Retinal pigment epithelial cell (primary cell): Measurements from ENCODE around the gene PCSK4.

Source experiments
- DNase-seq: peaks from one replicate; pipeline ENCODE4 v3.0.0-alpha.2; 2010; ENCODE audit warnings: low read depth
- H3K4me3 ChIP-seq: 2 replicates; pipeline ENCODE4 v1.5.1; 2011; ENCODE audit warnings: mild to moderate bottlenecking, low read length, control low read depth, moderate library complexity
- TF ChIP-seq, protein P1 (sequence below): conservative IDR thresholded peaks from 2 replicates; pipeline ENCODE4 v1.5.1; 2011; ENCODE audit warnings: low read depth, low read length, control low read depth, inconsistent platforms

The PCSK4 gene

GRCh38 chr19:1529430-1529816 lies 39.3 kb upstream of the PCSK4 start:
- TF ChIP-seq, protein P1, sequence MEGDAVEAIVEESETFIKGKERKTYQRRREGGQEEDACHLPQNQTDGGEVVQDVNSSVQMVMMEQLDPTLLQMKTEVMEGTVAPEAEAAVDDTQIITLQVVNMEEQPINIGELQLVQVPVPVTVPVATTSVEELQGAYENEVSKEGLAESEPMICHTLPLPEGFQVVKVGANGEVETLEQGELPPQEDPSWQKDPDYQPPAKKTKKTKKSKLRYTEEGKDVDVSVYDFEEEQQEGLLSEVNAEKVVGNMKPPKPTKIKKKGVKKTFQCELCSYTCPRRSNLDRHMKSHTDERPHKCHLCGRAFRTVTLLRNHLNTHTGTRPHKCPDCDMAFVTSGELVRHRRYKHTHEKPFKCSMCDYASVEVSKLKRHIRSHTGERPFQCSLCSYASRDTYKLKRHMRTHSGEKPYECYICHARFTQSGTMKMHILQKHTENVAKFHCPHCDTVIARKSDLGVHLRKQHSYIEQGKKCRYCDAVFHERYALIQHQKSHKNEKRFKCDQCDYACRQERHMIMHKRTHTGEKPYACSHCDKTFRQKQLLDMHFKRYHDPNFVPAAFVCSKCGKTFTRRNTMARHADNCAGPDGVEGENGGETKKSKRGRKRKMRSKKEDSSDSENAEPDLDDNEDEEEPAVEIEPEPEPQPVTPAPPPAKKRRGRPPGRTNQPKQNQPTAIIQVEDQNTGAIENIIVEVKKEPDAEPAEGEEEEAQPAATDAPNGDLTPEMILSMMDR: no peak
- no peak for DNase-seq
- no peak overlapping the region for H3K4me3 ChIP-seq

- no peak overlapping the region for H3K4me3 ChIP-seq
- no peak for DNase-seq
- TF ChIP-seq, protein P1: no peak
Measured at GRCh38 chr19:1528596-1529429, 38.7 kb upstream of the PCSK4 start.

DNA sequence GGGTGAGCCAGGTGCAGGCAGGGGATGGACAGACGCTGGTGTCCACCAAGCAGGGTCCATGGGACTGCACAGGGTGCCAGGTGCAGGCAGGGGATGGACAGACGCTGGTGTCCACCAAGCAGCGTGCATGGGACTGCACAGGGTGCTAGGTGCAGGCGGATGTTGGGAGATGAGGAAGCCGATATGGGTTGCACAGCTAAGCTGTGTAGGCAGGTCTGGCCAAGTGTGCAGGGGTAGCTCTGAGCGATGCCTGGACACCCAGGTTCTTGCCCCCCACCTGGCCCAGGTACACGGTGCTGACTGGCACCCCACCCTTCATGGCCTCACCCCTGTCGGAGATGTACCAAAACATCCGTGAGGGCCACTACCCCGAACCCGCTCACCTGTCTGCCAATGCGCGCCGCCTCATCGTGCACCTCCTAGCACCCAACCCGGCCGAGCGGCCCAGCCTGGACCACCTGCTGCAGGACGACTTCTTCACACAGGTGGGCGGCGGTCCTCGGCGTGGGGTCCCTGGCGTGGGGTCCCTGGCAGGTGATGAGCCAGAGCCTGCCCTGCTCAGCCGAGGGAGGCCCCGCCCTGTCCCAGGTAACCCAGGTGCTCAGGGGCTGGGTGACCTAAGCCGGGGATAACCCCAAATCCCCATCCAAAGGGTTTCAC lies 37.6 kb upstream of the PCSK4 start:
- TF ChIP-seq, protein P1: no peak
- no peak overlapping the region for H3K4me3 ChIP-seq
- DNase-seq: no peak

DNA sequence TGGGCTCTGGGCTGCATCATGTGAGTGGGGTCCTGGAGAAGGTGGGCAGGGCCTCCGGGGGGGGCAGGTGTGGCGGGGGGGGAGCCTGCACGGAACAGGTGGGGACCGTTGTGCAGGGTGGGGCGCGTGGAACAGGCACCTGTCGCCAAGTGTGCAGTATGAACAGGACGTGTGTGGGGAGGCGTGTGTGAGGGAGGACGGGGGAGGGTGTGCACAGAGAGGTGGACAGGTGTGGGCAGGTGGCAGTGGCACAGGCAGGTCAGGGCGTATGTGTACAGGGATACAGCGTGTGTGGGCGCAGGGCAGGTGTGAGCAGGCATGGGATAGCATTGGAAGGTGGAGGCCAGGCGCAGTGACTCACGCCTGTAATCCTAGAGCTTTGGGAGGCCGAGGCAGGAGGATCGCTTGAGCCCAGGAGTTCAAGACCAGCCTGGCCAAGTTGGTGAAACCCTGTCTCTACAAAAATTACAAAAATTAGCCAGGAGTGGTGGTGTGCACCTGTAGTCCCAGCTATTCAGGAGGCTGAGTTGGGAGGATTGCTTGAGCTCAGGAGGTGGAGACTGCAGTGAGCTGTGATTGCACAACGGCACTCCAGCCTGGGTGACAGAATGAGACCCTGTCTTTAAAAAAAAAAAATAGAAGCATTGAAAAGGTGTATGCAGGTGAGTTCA lies 37.0 kb upstream of the PCSK4 start:
- TF ChIP-seq, protein P1: no peak
- DNase-seq: no peak
- no peak overlapping the region for H3K4me3 ChIP-seq

- TF ChIP-seq, protein P1: no peak
- DNase-seq: no peak
- no peak overlapping the region for H3K4me3 ChIP-seq
Measured at GRCh38 chr19:1526066-1526778, 36.1 kb upstream of the PCSK4 start.

GRCh38 chr19:1525343-1525742 lies 35.2 kb upstream of the PCSK4 start:
- DNase-seq: no peak
- no peak overlapping the region for H3K4me3 ChIP-seq
- TF ChIP-seq, protein P1: no peak
